ENCODE results near the gene RAP1GAP. TPM values are rescaled to one million over a fixed set of nuclear protein-coding genes. Genes with fewer than 3 reads are reported as not detected.

RAP1GAP gene
- total and polyA plus RNA-seq, 2 of the 13 experiments (the other 11 are each of a cell fraction or from before 2014, with no cell fraction given): 11.9 to 37.5 TPM

DNA sequence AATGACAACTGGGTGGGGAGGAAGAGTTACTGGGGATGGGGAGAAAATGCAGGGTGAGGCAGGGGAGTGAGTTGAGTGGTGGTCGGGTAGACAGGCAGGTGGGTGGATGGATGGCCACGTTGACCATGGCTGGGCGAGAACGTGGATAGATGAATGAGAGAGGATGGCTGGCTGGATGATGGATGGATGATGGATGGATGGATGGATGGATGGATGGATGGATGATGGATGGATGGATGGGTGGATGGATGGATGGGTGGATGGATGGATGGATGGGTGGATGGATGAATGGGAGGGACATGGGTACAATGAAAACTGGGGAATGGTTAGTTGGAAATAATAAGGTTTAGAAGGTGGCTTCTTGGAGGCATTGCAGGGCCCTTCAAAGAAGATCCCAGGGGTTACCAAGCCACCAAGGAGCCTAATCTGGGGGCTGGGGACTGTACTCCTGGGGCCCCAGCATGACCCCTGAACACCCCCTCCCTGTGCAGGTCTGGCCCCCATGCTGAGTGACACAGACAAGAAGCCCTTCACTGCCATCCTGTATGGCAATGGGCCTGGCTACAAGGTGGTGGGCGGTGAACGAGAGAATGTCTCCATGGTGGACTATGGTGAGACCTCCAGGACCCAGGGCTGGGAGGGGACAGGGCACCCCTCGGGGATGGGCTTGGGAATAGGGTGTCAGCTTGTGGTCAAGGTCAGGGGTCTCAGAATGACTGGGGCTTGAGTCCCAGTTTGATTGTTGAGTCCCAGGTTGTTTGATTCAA, 92.9 kb downstream of the RAP1GAP start:
- H3K27me3 ChIP-seq (ENCODE audit: control insufficient read depth in 1 of 2, insufficient read depth in 2 of 2, low read length in 2 of 2): peaks cover 2 to 22% of the 10 kb centered on the region in 2 experiments; a peak in 3 of 5 replicates
- no peaks in the 10 kb centered on the region for H3K36me3 ChIP-seq (replicated peaks in 1 of 2; ENCODE audit: control insufficient read depth in 1 of 2, insufficient read depth in 2 of 2, low read length in 2 of 2)
- H3K4me2 ChIP-seq (ENCODE audit: low read depth, low read length): no peak overlapping the region
- H4K20me1 ChIP-seq (ENCODE audit: insufficient read depth, low read length): no peaks in the 10 kb centered on the region
- H3K4me1 ChIP-seq (ENCODE audit: insufficient read depth, low read length): peaks cover 13% of the 10 kb centered on the region; the same call in 1 of the 2 replicates
- intact Hi-C loops (cut with micrococcal nuclease; ENCODE audit: unreplicated experiment): no loop called here
- ChIA-PET CTCF (ENCODE audit: low intra/inter-chr PET ratio, low total read pairs) (no interaction called here), POLR2A (no interaction called here)
- H3K79me2 ChIP-seq (ENCODE audit: insufficient read depth, low read length): no peaks in the 10 kb centered on the region
- DNase-seq (ENCODE audit: low spot score) (no peak), FAIRE-seq (no peak), ATAC-seq (no peak)
- in situ Hi-C loops (cut with HindIII; ENCODE audit: extremely low pct_ligation_motif_present, low pct_unique_long_range_greater_than_20kb): loop anchor here (10.0 kb wide), 1 partner anchor 201 kb away; no protein-coding TSS in a partner anchor
- 17% methylated on average over 5 of the region's 7 CpGs for WGBS (ENCODE audit: low lambda C conversion rate)
- H3K27ac ChIP-seq (ENCODE audit: extremely low read length, insufficient read depth, low read length): no peak overlapping the region
- no peak overlapping the region for H2AFZ ChIP-seq (ENCODE audit: low read length)
- H3K4me3 ChIP-seq (replicated peaks in 1 of 3; ENCODE audit: insufficient read depth in 1 of 3, low read depth in 2 of 3, low read length in 3 of 3): no peak overlapping the region
- H3K9me3 ChIP-seq (ENCODE audit: low read length): no peaks in the 10 kb centered on the region
- TF ChIP-seq ZNF207 (IDR thresholded peaks at IDR 0.05; ENCODE audit: borderline replicate concordance) (no peak), JUND (CRISPR knock-in tag; IDR thresholded peaks at IDR 0.05) (no peak), NFE2L1 (CRISPR knock-in tag; IDR thresholded peaks at IDR 0.05; ENCODE audit: borderline replicate concordance) (no peak), ZSCAN31 (CRISPR knock-in tag; IDR thresholded peaks at IDR 0.05; ENCODE audit: low read depth) (no peak), HNF4A (CRISPR knock-in tag; IDR thresholded peaks at IDR 0.05) (no peak), ZFY (CRISPR knock-in tag; IDR thresholded peaks at IDR 0.05) (no peak)
- BruUV-seq (replicated peaks): no TSS peak
- no peak overlapping the region for H3K9ac ChIP-seq (ENCODE audit: insufficient read depth, low read depth, low read length)

DNA sequence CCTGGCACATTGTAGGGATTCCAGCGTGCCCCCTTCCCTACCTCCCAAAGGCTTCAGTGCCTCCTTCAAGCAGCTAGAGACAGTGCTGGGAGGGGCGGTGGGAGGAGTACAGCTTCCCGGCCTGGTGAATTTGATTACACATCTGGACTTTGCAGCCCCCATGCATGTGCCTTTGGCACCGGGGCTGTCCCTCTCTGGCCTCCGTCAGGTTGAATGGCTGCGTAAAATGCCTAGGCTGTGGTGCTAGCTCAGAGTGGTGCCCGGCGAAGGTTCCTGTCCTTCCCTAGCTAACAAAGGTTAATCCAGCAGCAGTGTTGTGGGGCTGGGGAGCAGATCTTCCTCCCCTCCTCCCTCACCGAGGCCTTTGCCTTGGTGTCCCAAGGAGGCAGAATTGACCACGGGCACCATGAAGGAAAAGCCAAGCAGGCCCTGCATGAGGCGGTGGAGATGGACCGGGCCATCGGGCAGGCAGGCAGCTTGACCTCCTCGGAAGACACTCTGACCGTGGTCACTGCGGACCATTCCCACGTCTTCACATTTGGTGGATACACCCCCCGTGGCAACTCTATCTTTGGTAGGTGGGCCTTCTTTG, 93.7 kb downstream of the RAP1GAP start:
- BruUV-seq (replicated peaks): no TSS peak
- Histone ChIP-seq H3K4me2 (ENCODE audit: low read depth, low read length) (no peak overlapping the region), H4K20me1 (ENCODE audit: insufficient read depth, low read length) (no peaks in the 10 kb centered on the region), H3K4me1 (ENCODE audit: insufficient read depth, low read length) (peaks cover 14% of the 10 kb centered on the region), H3K27ac (ENCODE audit: extremely low read length, insufficient read depth, low read length) (no peak overlapping the region), H3K9me3 (ENCODE audit: low read length) (no peaks in the 10 kb centered on the region), H3K79me2 (ENCODE audit: insufficient read depth, low read length) (no peaks in the 10 kb centered on the region), H3K27me3 (ENCODE audit: control insufficient read depth in 1 of 2, insufficient read depth in 2 of 2, low read length in 2 of 2) (peaks cover 2 to 22% of the 10 kb centered on the region in 2 experiments; a peak in 3 of 5 replicates), H3K4me3 (replicated peaks in 1 of 3; ENCODE audit: insufficient read depth in 1 of 3, low read depth in 2 of 3, low read length in 3 of 3) (no peak overlapping the region), H3K9ac (ENCODE audit: insufficient read depth, low read depth, low read length) (no peak overlapping the region), H2AFZ (ENCODE audit: low read length) (no peak overlapping the region), H3K36me3 (replicated peaks in 1 of 2; ENCODE audit: control insufficient read depth in 1 of 2, insufficient read depth in 2 of 2, low read length in 2 of 2) (no peaks in the 10 kb centered on the region)
- FAIRE-seq (no peak), DNase-seq (ENCODE audit: low spot score) (no peak), ATAC-seq (no peak)
- CTCF ChIA-PET (ENCODE audit: low intra/inter-chr PET ratio, low total read pairs): interaction anchor here (1.9 kb wide), 1 partner anchor 207 kb away, joined by 7 read pairs; no protein-coding TSS in a partner anchor
- POLR2A ChIA-PET: no interaction called here
- intact Hi-C loops (cut with micrococcal nuclease; ENCODE audit: unreplicated experiment): no loop called here
- 0% methylated on average over 1 of the region's 18 CpGs for WGBS (ENCODE audit: low lambda C conversion rate)
- in situ Hi-C loops (cut with HindIII; ENCODE audit: extremely low pct_ligation_motif_present, low pct_unique_long_range_greater_than_20kb): loop anchor here (10.0 kb wide), 1 partner anchor 201 kb away; no protein-coding TSS in a partner anchor
- TF ChIP-seq, protein P1, sequence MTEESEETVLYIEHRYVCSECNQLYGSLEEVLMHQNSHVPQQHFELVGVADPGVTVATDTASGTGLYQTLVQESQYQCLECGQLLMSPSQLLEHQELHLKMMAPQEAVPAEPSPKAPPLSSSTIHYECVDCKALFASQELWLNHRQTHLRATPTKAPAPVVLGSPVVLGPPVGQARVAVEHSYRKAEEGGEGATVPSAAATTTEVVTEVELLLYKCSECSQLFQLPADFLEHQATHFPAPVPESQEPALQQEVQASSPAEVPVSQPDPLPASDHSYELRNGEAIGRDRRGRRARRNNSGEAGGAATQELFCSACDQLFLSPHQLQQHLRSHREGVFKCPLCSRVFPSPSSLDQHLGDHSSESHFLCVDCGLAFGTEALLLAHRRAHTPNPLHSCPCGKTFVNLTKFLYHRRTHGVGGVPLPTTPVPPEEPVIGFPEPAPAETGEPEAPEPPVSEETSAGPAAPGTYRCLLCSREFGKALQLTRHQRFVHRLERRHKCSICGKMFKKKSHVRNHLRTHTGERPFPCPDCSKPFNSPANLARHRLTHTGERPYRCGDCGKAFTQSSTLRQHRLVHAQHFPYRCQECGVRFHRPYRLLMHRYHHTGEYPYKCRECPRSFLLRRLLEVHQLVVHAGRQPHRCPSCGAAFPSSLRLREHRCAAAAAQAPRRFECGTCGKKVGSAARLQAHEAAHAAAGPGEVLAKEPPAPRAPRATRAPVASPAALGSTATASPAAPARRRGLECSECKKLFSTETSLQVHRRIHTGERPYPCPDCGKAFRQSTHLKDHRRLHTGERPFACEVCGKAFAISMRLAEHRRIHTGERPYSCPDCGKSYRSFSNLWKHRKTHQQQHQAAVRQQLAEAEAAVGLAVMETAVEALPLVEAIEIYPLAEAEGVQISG (CRISPR knock-in tag; IDR thresholded peaks at IDR 0.05): no peak
- TF ChIP-seq MED8 (CRISPR knock-in tag; IDR thresholded peaks at IDR 0.05; ENCODE audit: insufficient replicate concordance) (no peak), NCOA2 (CRISPR knock-in tag; IDR thresholded peaks at IDR 0.05) (no peak), ZNF564 (CRISPR knock-in tag; IDR thresholded peaks at IDR 0.05) (no peak), PHF8 (CRISPR knock-in tag; IDR thresholded peaks at IDR 0.05) (no peak), SAFB2 (CRISPR knock-in tag; IDR thresholded peaks at IDR 0.05; ENCODE audit: borderline replicate concordance, low read depth) (no peak)
- TF ChIP-seq, protein P2, sequence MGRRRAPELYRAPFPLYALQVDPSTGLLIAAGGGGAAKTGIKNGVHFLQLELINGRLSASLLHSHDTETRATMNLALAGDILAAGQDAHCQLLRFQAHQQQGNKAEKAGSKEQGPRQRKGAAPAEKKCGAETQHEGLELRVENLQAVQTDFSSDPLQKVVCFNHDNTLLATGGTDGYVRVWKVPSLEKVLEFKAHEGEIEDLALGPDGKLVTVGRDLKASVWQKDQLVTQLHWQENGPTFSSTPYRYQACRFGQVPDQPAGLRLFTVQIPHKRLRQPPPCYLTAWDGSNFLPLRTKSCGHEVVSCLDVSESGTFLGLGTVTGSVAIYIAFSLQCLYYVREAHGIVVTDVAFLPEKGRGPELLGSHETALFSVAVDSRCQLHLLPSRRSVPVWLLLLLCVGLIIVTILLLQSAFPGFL (CRISPR knock-in tag; IDR thresholded peaks at IDR 0.05): no peak
- TF ChIP-seq, protein P3, sequence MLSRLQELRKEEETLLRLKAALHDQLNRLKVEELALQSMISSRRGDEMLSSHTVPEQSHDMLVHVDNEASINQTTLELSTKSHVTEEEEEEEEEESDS (CRISPR knock-in tag; IDR thresholded peaks at IDR 0.05; ENCODE audit: borderline replicate concordance): no peak

All from HepG2 (cell line).